H1 (cell line): ENCODE measurements around the gene FHAD1. TPM values are rescaled to one million over a fixed set of nuclear protein-coding genes. Genes with fewer than 3 reads are reported as not detected.

Experiments
- CTCF ChIA-PET: fragments of 300-600 bp; sonication (Branson Sonifier 250); formaldehyde crosslinking; loops from one replicate; lab custom pipeline; 2021; ENCODE audit not compliant: partially characterized antibody; lab: Charles Lee
- POLR2A ChIA-PET: fragments of 300-600 bp; sonication (Branson Sonifier 250); formaldehyde crosslinking; loops from one replicate; lab custom pipeline; 2021; ENCODE audit warnings: inconsistent platforms; ENCODE audit not compliant: partially characterized antibody; lab: Charles Lee
- DNase-seq, 2 experiments: peaks; one replicate each; pipeline versions ENCODE4 v3.0.0 to v3.0.0-alpha.2; 2010 to 2022; ENCODE audit warnings: low spot score in 2 of 2, low read depth in 1 of 2, mixed read lengths in 1 of 2
- FAIRE-seq: peaks from 2 replicates; lab custom pipeline; 2011; peaks lifted over from hg19 to GRCh38; lab: Jason Lieb, UNC
- H2AFZ ChIP-seq: 2 replicates; pipeline ENCODE4 v1.8.1; 2012; ENCODE audit warnings: low read length, inconsistent platforms
- H2AK5ac ChIP-seq: 2 replicates; pipeline ENCODE4 v1.6.1; 2013; ENCODE audit warnings: low read depth, low read length
- H2BK120ac ChIP-seq: replicated peaks from 2 replicates; pipeline ENCODE3; 2013; ENCODE audit warnings: low read depth, low read length, inconsistent platforms
- H2BK12ac ChIP-seq: 2 replicates; pipeline ENCODE4 v1.6.1; 2013; ENCODE audit warnings: low read depth, low read length
- H2BK15ac ChIP-seq: 2 replicates; pipeline ENCODE4 v1.6.1; 2013; ENCODE audit warnings: low read length
- H2BK20ac ChIP-seq: 2 replicates; pipeline ENCODE4 v1.6.1; 2013; ENCODE audit warnings: low read length
- H2BK5ac ChIP-seq: 2 replicates; pipeline ENCODE4 v1.6.1; 2013; ENCODE audit warnings: low read depth, low read length
- H3K14ac ChIP-seq: 2 replicates; pipeline ENCODE4 v1.6.1; 2013; ENCODE audit warnings: inconsistent platforms; ENCODE audit not compliant: insufficient read length
- H3K18ac ChIP-seq: 2 replicates; pipeline ENCODE4 v1.6.1; 2013; ENCODE audit warnings: low read length; ENCODE audit errors: extremely low read depth
- H3K23ac ChIP-seq: 2 replicates; pipeline ENCODE4 v1.6.1; 2013; ENCODE audit warnings: inconsistent platforms; ENCODE audit not compliant: insufficient read length
- H3K23me2 ChIP-seq: 2 replicates; pipeline ENCODE4 v1.6.1; 2013; ENCODE audit warnings: low read depth, low read length
- H3K27ac ChIP-seq: 2 replicates; pipeline ENCODE4 v1.6.1; 2011; ENCODE audit warnings: low read depth, low read length, inconsistent platforms
- H3K27me3 ChIP-seq, 4 experiments: replicated peaks in 1 of 4; 1 replicate in 1 of 4; 2 replicates in 3 of 4; pipeline versions ENCODE4 v1.6.1 to v1.8.1; 2011 to 2013; ENCODE audit warnings: low read length in 3 of 4, mild to moderate bottlenecking in 3 of 4, inconsistent platforms in 2 of 4, mixed read lengths in 2 of 4, moderate library complexity in 1 of 4; ENCODE audit not compliant: control insufficient read depth in 3 of 4, insufficient read depth in 3 of 4; ENCODE audit errors: extremely low read depth in 1 of 4
- H3K36me3 ChIP-seq, 4 experiments: 2 replicates each; pipeline versions ENCODE4 v1.6.1 to v1.8.1; 2011 to 2013; ENCODE audit warnings: mild to moderate bottlenecking in 4 of 4, low read length in 3 of 4, moderate library complexity in 2 of 4, control low read depth in 1 of 4, inconsistent platforms in 1 of 4; ENCODE audit not compliant: insufficient read depth in 4 of 4, control insufficient read depth in 2 of 4
- H3K4ac ChIP-seq: replicated peaks from 2 replicates; pipeline ENCODE3; 2013; ENCODE audit warnings: low read length, low read depth, mixed read lengths, inconsistent platforms; ENCODE audit not compliant: insufficient read length
- H3K4me1 ChIP-seq, 4 experiments: replicated peaks in 1 of 4; 1 replicate in 1 of 4; 2 replicates in 3 of 4; pipeline versions ENCODE4 v1.6.1 to v1.8.1; 2011 to 2013; ENCODE audit warnings: low read length in 3 of 4, inconsistent platforms in 2 of 4, mixed read lengths in 1 of 4; ENCODE audit not compliant: insufficient read depth in 4 of 4, control insufficient read depth in 3 of 4
- H3K4me2 ChIP-seq, 2 experiments: 2 replicates each; pipeline versions ENCODE4 v1.6.1 to v1.8.1; 2011 to 2013; ENCODE audit warnings: low read depth in 2 of 2, low read length in 2 of 2, control low read depth in 1 of 2, inconsistent platforms in 1 of 2, mild to moderate bottlenecking in 1 of 2; ENCODE audit not compliant: insufficient read depth in 1 of 2
- H3K4me3 ChIP-seq, 4 experiments: fragments of 200-600, 300-600 bp in 1 of 4; sonication (generic), shearing (Covaris generic), sonication (Bioruptor Twin) in 1 of 4; 2 replicates each; pipeline versions ENCODE4 v1.5.1 to v1.8.1; 2011 to 2016; ENCODE audit warnings: low read length in 4 of 4, low read depth in 3 of 4, control low read depth in 2 of 4, inconsistent platforms in 2 of 4, mild to moderate bottlenecking in 2 of 4, mixed read lengths in 1 of 4, moderate library complexity in 1 of 4; ENCODE audit not compliant: insufficient read depth in 2 of 4; ENCODE audit errors: extremely low read depth in 1 of 4
- H3K56ac ChIP-seq: replicated peaks from 2 replicates; pipeline ENCODE3; 2013; ENCODE audit warnings: low read depth, mild to moderate bottlenecking, mixed read lengths, low read length, inconsistent platforms; ENCODE audit not compliant: insufficient read length
- H3K79me1 ChIP-seq: 2 replicates; pipeline ENCODE4 v1.6.1; 2013; ENCODE audit warnings: low read depth, low read length, control low read depth
- H3K79me2 ChIP-seq, 2 experiments: 2 replicates each; pipeline versions ENCODE4 v1.6.1 to v1.8.1; 2012 to 2013; ENCODE audit warnings: low read length in 2 of 2, mild to moderate bottlenecking in 2 of 2, inconsistent platforms in 1 of 2; ENCODE audit not compliant: insufficient read depth in 2 of 2, control insufficient read depth in 1 of 2
- H3K9ac ChIP-seq, 4 experiments: replicated peaks in 1 of 4; 1 replicate in 1 of 4; 2 replicates in 3 of 4; pipeline versions ENCODE4 v1.6.1 to v1.8.1; 2011 to 2013; ENCODE audit warnings: low read depth in 3 of 4, low read length in 3 of 4, control low read depth in 2 of 4, mild to moderate bottlenecking in 2 of 4, moderate library complexity in 2 of 4, inconsistent platforms in 1 of 4; ENCODE audit errors: extremely low read depth in 1 of 4
- H3K9me3 ChIP-seq, 2 experiments: 2 replicates each; pipeline versions ENCODE4 v1.6.1 to v1.8.1; 2012 to 2013; ENCODE audit warnings: mild to moderate bottlenecking in 2 of 2, moderate library complexity in 2 of 2, control low read depth in 1 of 2, inconsistent platforms in 1 of 2, low read depth in 1 of 2, low read length in 1 of 2, mixed read lengths in 1 of 2; ENCODE audit not compliant: insufficient read depth in 2 of 2
- H4K20me1 ChIP-seq, 2 experiments: replicated peaks in 1 of 2; 2 replicates each; pipeline versions ENCODE3 to v1.8.1; 2011 to 2013; ENCODE audit warnings: inconsistent platforms in 2 of 2, low read length in 2 of 2, mild to moderate bottlenecking in 1 of 2; ENCODE audit not compliant: insufficient read depth in 2 of 2, control insufficient read depth in 1 of 2
- H4K5ac ChIP-seq: 2 replicates; pipeline ENCODE4 v1.6.1; 2013; ENCODE audit warnings: low read length, low read depth, mixed read lengths, inconsistent platforms; ENCODE audit not compliant: insufficient read length
- H4K8ac ChIP-seq: 2 replicates; pipeline ENCODE4 v1.8.0; 2013; ENCODE audit warnings: mild to moderate bottlenecking, moderate library complexity, low read length, inconsistent platforms; ENCODE audit not compliant: insufficient read depth; ENCODE audit errors: extremely low read depth
- H4K91ac ChIP-seq: replicated peaks from 2 replicates; pipeline ENCODE3; 2013; ENCODE audit warnings: low read length, mixed read lengths, inconsistent platforms; ENCODE audit not compliant: insufficient read length
- CHD2 ChIP-seq: IDR thresholded peaks from 2 replicates; pipeline ENCODE4 v1.6.1; 2012; ENCODE audit warnings: low read length, improper control_type of control experiment
- CTCF ChIP-seq, 3 experiments: IDR thresholded peaks; 1 replicate in 2 of 3; 2 replicates in 1 of 3; pipeline versions ENCODE4 v1.5.1 to v1.6.1; 2011; ENCODE audit warnings: low read length in 3 of 3, mild to moderate bottlenecking in 3 of 3, inconsistent platforms in 2 of 3, low read depth in 1 of 3, moderate library complexity in 1 of 3; ENCODE audit not compliant: insufficient read depth in 1 of 3; ENCODE audit errors: control extremely low read depth in 1 of 3
- RAD21 ChIP-seq, 2 experiments: IDR thresholded peaks in 1 of 2; conservative IDR thresholded peaks in 1 of 2; 2 replicates each; pipeline ENCODE4 v1.6.1; 2011; ENCODE audit warnings: low read depth in 2 of 2, low read length in 2 of 2, improper control_type of control experiment in 1 of 2, inconsistent platforms in 1 of 2, mild to moderate bottlenecking in 1 of 2, moderate library complexity in 1 of 2
- RFX5 ChIP-seq: IDR thresholded peaks from 2 replicates; pipeline ENCODE4 v1.6.1; 2011; ENCODE audit warnings: low read depth, low read length, improper control_type of control experiment, borderline replicate concordance
- WGBS, 2 experiments: shearing (Covaris generic) in 1 of 2; methylation state at CpG; one replicate each; pipeline versions ENCODE4 v1.1.6 to v1.1.7; 2013 to 2015; ENCODE audit warnings: low lambda C conversion rate in 2 of 2, mixed read lengths in 2 of 2, inconsistent platforms in 1 of 2, low coverage in 1 of 2, missing lambda C conversion rate in 1 of 2; ENCODE audit not compliant: insufficient replicate concordance in 2 of 2, insufficient coverage in 1 of 2, insufficient read length in 1 of 2; ENCODE audit errors: extremely low coverage in 1 of 2, missing lambda C conversion rate in 1 of 2; 5-methylcytosine and 5-hydroxymethylcytosine counted together
- polyA plus RNA-seq, 7 experiments: library from polyadenylated mRNA; depleted of rRNA in 3 of 7; stranded (reverse) in 5 of 7; unstranded in 2 of 7; fragments of >200 nt in 5 of 7; fragments of 200-250 nt in 2 of 7; gene quantifications; 1 replicate in 5 of 7; 2 replicates in 1 of 7; 4 replicates in 1 of 7; pipeline versions ENCODE4 v1.2.1 to v1.2.3, GENCODE V29; 2011 to 2013; ENCODE audit warnings: missing spikeins in 2 of 7, mixed read lengths in 2 of 7
- total RNA-seq: library from RNA; stranded (reverse); fragmentation: NEBNext Ultra II Directional; extraction: Animal tissue kit (Norgen Biotek cat#: 25700); gene quantifications from 2 replicates; pipeline ENCODE4 v1.2.1, GENCODE V29; 2021

The FHAD1 gene
- total and polyA plus RNA-seq, 2 of the 8 experiments (the other 6 are each of a cell fraction or from before 2014, with no cell fraction given): 0.39 to 0.69 TPM

- no peak overlapping the region for H3K9ac ChIP-seq
- H2BK120ac ChIP-seq: no peak overlapping the region
- ChIA-PET CTCF (interaction anchor here (0.8 to 1.7 kb wide), 4 partner anchors 9 to 143 kb away, joined by 3 to 8 read pairs (median 6); no protein-coding TSS in a partner anchor), POLR2A (interaction anchor here (1.2 kb wide), 1 partner anchor 610 kb away, joined by 3 read pairs; no protein-coding TSS in a partner anchor)
- H4K20me1 ChIP-seq: no peaks in the 10 kb centered on the region
- no peak overlapping the region for H2AK5ac ChIP-seq
- H3K27ac ChIP-seq: no peak overlapping the region
- no peak overlapping the region for H4K5ac ChIP-seq
- H3K23me2 ChIP-seq: no peaks in the 10 kb centered on the region
- H3K79me2 ChIP-seq: no peaks in the 10 kb centered on the region
- no peaks in the 10 kb centered on the region for H3K9me3 ChIP-seq
- no peak overlapping the region for H3K4me3 ChIP-seq
- H3K18ac ChIP-seq: no peak overlapping the region
- H3K23ac ChIP-seq: no peak overlapping the region
- H2BK20ac ChIP-seq: no peak overlapping the region
- no peak overlapping the region for H3K4ac ChIP-seq
- no peak overlapping the region for H2BK15ac ChIP-seq
- no peak overlapping the region for H4K91ac ChIP-seq
- no peak overlapping the region for H3K14ac ChIP-seq
- no peaks in the 10 kb centered on the region for H3K79me1 ChIP-seq
- H4K8ac ChIP-seq: no peak overlapping the region
- H3K56ac ChIP-seq: no peak overlapping the region
- H3K36me3 ChIP-seq: no peaks in the 10 kb centered on the region
- DNase-seq: no peak
- no peak overlapping the region for H2BK12ac ChIP-seq
- H3K4me1 ChIP-seq: no peaks in the 10 kb centered on the region
- H3K27me3 ChIP-seq: no peaks in the 10 kb centered on the region
- 88% methylated on average over 10 of the region's 10 CpGs; no CpG with 5 or more reads in 1 of the 2 experiments for WGBS, 2 experiments
- H2BK5ac ChIP-seq: no peak overlapping the region
- 0 out of 4 replicates have a peak, but pooled peaks of 1 of the 3 experiments have one; percentile 7 for TF ChIP-seq CTCF (IDR thresholded peaks at IDR 0.05; ENCODE audit: control extremely low read depth in 1 of 3, insufficient read depth in 1 of 3, low read depth in 1 of 3, low read length in 3 of 3)
- TF ChIP-seq RFX5: no peak
- TF ChIP-seq CHD2: no peak
- TF ChIP-seq RAD21 (IDR thresholded peaks at IDR 0.05 in 1 of 2, conservative IDR thresholded peaks at IDR 0.05 in 1 of 2; ENCODE audit: low read depth in 2 of 2, low read length in 2 of 2): 0 out of 4 replicates have a peak, but pooled peaks of 1 of the 2 experiments have one; percentile 6
- H3K4me2 ChIP-seq: no peak overlapping the region
- FAIRE-seq: no peak
- H2AFZ ChIP-seq: no peak overlapping the region
Observed at GRCh38 chr1:15288173-15288926, 41.3 kb downstream of the FHAD1 start.
